GM23338 (cell line): ENCODE measurements around the gene NLGN1. TPM values are rescaled to one million over a fixed set of nuclear protein-coding genes. Genes with fewer than 3 reads are reported as not detected.
A peak's percentile ranks its signal among the peaks of the same experiment; 100 is the strongest.

Experiments used
- ATAC-seq: fragments of 200-7000 bp; cut with Tn5 transposase; 3 replicates; pipeline ENCODE4 v1.9.1; 2020
- DNase-seq: peaks from one replicate; pipeline ENCODE4 v3.0.0-alpha.2; 2015; ENCODE audit warnings: low spot score
- H2AFZ ChIP-seq: fragments of 200-600 bp; sonication (generic); 2 replicates; pipeline ENCODE4 v1.8.0; 2016; ENCODE audit warnings: antibody characterized with exemption, mild to moderate bottlenecking, moderate library complexity
- H3F3A ChIP-seq: fragments of 200-600 bp; sonication (generic); replicated peaks from 2 replicates; pipeline ENCODE4 v1.8.0; 2017; ENCODE audit warnings: antibody characterized with exemption, mixed run types, low read depth
- H3K27ac ChIP-seq: fragments of 200-600 bp; sonication (generic); 2 replicates; pipeline ENCODE4 v1.6.1; 2016; ENCODE audit warnings: low read depth
- H3K27me3 ChIP-seq: fragments of 200-600 bp; sonication (generic); 2 replicates; pipeline ENCODE4 v1.8.0; 2016; ENCODE audit warnings: mild to moderate bottlenecking, mixed run types, moderate library complexity; ENCODE audit not compliant: insufficient read depth
- H3K36me3 ChIP-seq: fragments of 200-600 bp; sonication (generic); 2 replicates; pipeline ENCODE4 v1.8.0; 2016; ENCODE audit warnings: mild to moderate bottlenecking; ENCODE audit not compliant: insufficient read depth
- H3K4me1 ChIP-seq: fragments of 200-600 bp; sonication (generic); 2 replicates; pipeline ENCODE4 v1.8.0; 2016; ENCODE audit warnings: mild to moderate bottlenecking, moderate library complexity; ENCODE audit not compliant: insufficient read depth
- H3K4me2 ChIP-seq: fragments of 200-600 bp; sonication (generic); 2 replicates; pipeline ENCODE4 v1.7.1; 2017; ENCODE audit warnings: mixed run types
- H3K4me3 ChIP-seq: fragments of 200-600 bp; sonication (generic); 2 replicates; pipeline ENCODE4 v1.6.1; 2016; ENCODE audit warnings: mixed run types
- H3K79me2 ChIP-seq: fragments of 200-600 bp; sonication (generic); replicated peaks from 2 replicates; pipeline ENCODE4 v1.8.0; 2017; ENCODE audit warnings: mild to moderate bottlenecking; ENCODE audit not compliant: insufficient read depth
- H3K9me2 ChIP-seq: fragments of 200-600 bp; sonication (generic); 2 replicates; pipeline ENCODE4 v1.8.0; 2017; ENCODE audit not compliant: insufficient read depth
- H4K20me1 ChIP-seq: fragments of 200-600 bp; sonication (generic); replicated peaks from 2 replicates; pipeline ENCODE4 v1.8.0; 2017; ENCODE audit warnings: mild to moderate bottlenecking; ENCODE audit not compliant: insufficient read depth
- H3K27ac Mint-ChIP-seq: 2 replicates; pipeline ENCODE4 v1.8.0; 2020; ENCODE audit warnings: inconsistent platforms, mild to moderate bottlenecking, moderate library complexity, mixed read lengths
- H3K27me3 Mint-ChIP-seq: 3 replicates; pipeline ENCODE4 v1.8.0; 2022; ENCODE audit warnings: low read depth, mild to moderate bottlenecking, moderate library complexity, mixed read lengths, inconsistent platforms; ENCODE audit not compliant: insufficient read depth, poor library complexity
- H3K36me3 Mint-ChIP-seq: 3 replicates; pipeline ENCODE4 v1.8.0; 2021; ENCODE audit warnings: low read depth, mild to moderate bottlenecking, inconsistent platforms, moderate library complexity, mixed read lengths
- H3K4me1 Mint-ChIP-seq: 3 replicates; pipeline ENCODE4 v1.8.0; 2020; ENCODE audit warnings: mild to moderate bottlenecking, inconsistent platforms, mixed read lengths
- H3K4me3 Mint-ChIP-seq: 3 replicates; pipeline ENCODE4 v1.8.0; 2021; ENCODE audit warnings: moderate library complexity, mild to moderate bottlenecking, inconsistent platforms, mixed read lengths
- H3K9me3 Mint-ChIP-seq: 3 replicates; pipeline ENCODE4 v1.8.0; 2020; ENCODE audit warnings: moderate library complexity, mild to moderate bottlenecking, inconsistent platforms, mixed read lengths
- CREB1 ChIP-seq: fragments of 250-450 bp; sonication (Bioruptor Pico); IDR thresholded peaks from 2 replicates; pipeline ENCODE4 v1.5.0; 2020; ENCODE audit warnings: low read depth, mild to moderate bottlenecking, moderate library complexity
- CTCF ChIP-seq, 2 experiments: fragments of 200-600 bp in 1 of 2; sonication (generic) in 1 of 2; conservative IDR thresholded peaks; 2 replicates each; pipeline versions ENCODE4 v1.5.1 to v1.6.1; 2016 to 2017; ENCODE audit warnings: antibody characterized with exemption in 2 of 2, low read depth in 2 of 2, mild to moderate bottlenecking in 2 of 2, moderate library complexity in 1 of 2
- ETS1 ChIP-seq: IDR thresholded peaks from 2 replicates; pipeline ENCODE4 v1.6.1; 2016; ENCODE audit warnings: antibody characterized with exemption
- EZH2 ChIP-seq: fragments of 200-600 bp; sonication (generic); IDR thresholded peaks from one replicate; pipeline ENCODE4 v1.8.0; 2017; ENCODE audit warnings: antibody characterized with exemption, mild to moderate bottlenecking, low read depth; ENCODE audit not compliant: unreplicated experiment
- EZH2phosphoT487 ChIP-seq: fragments of 200-600 bp; sonication (generic); IDR thresholded peaks from one replicate; pipeline ENCODE4 v1.8.1; 2018; ENCODE audit warnings: antibody characterized with exemption; ENCODE audit not compliant: unreplicated experiment
- JUNB ChIP-seq: IDR thresholded peaks from one replicate; pipeline ENCODE4 v1.6.1; 2016; ENCODE audit warnings: antibody characterized with exemption; ENCODE audit not compliant: unreplicated experiment
- NANOG ChIP-seq: IDR thresholded peaks from 2 replicates; pipeline ENCODE4 v1.6.1; 2016; ENCODE audit warnings: antibody characterized with exemption, borderline replicate concordance
- POLR2AphosphoS5 ChIP-seq: IDR thresholded peaks from 2 replicates; pipeline ENCODE4 v1.6.1; 2016; ENCODE audit warnings: antibody characterized with exemption, low read depth
- REST ChIP-seq: IDR thresholded peaks from one replicate; pipeline ENCODE4 v1.6.1; 2018; ENCODE audit warnings: antibody characterized with exemption; ENCODE audit not compliant: unreplicated experiment
- STAT1 ChIP-seq: IDR thresholded peaks from one replicate; pipeline ENCODE4 v1.6.1; 2016; ENCODE audit warnings: antibody characterized with exemption; ENCODE audit not compliant: unreplicated experiment
- ZNF114 ChIP-seq: fragments of 250-450 bp; sonication (Bioruptor Pico); IDR thresholded peaks from 2 replicates; pipeline ENCODE4 v1.5.0; 2020; ENCODE audit warnings: mild to moderate bottlenecking, moderate library complexity
- ZNF331 ChIP-seq: fragments of 250-450 bp; sonication (Bioruptor Pico); IDR thresholded peaks from 2 replicates; pipeline ENCODE4 v1.5.0; 2020; ENCODE audit warnings: low read depth, mild to moderate bottlenecking, moderate library complexity
- ZNF462 ChIP-seq: fragments of 250-450 bp; sonication (Bioruptor Pico); IDR thresholded peaks from 2 replicates; pipeline ENCODE4 v1.5.0; 2020; ENCODE audit warnings: mild to moderate bottlenecking, moderate library complexity
- polyA plus RNA-seq: library from polyadenylated mRNA; unstranded; fragments of >200 nt; fragmentation: Nextera tagmentation; extraction: Ambion mirVana; gene quantifications from 2 replicates; pipeline ENCODE4 v1.2.1, GENCODE V29; 2016
- total RNA-seq: library from RNA; depleted of rRNA; stranded (reverse); fragments of >200 nt; shearing (Covaris generic); gene quantifications from 2 replicates; pipeline ENCODE4 v1.2.3, GENCODE V29; 2014

NLGN1 gene
- total and polyA plus RNA-seq, 2 experiments from 2014 or later = 6.5 to 18.6 TPM

GRCh38 chr3:173889596-173889995 lies 492.1 kb downstream of the NLGN1 start:
- peak overlapping the region; percentile 31; the same call in 1 of the 2 replicates for H3K27ac Mint-ChIP-seq
- H3K36me3 ChIP-seq = no peaks in the 10 kb centered on the region
- no peak overlapping the region for H3K4me2 ChIP-seq
- no peak overlapping the region for H3K4me3 Mint-ChIP-seq
- no peaks in the 10 kb centered on the region for H3K36me3 Mint-ChIP-seq
- no peak overlapping the region for H3K27ac ChIP-seq
- no peaks in the 10 kb centered on the region for H3K27me3 ChIP-seq
- peaks cover 11% of the 10 kb centered on the region; the same call in 2 of the 3 replicates for H3K4me1 Mint-ChIP-seq
- no peaks in the 10 kb centered on the region for H4K20me1 ChIP-seq
- TF ChIP-seq ZNF331 (CRISPR knock-in tag) (no peak), NANOG (no peak), POLR2AphosphoS5 (no peak), STAT1 (no peak), ZNF114 (no peak), EZH2phosphoT487 (no peak), REST (no peak), CTCF (conservative IDR thresholded peaks at IDR 0.05; ENCODE audit: low read depth in 2 of 2) (no peak), JUNB (no peak), EZH2 (no peak), ETS1 (no peak), ZNF462 (CRISPR knock-in tag) (no peak), CREB1 (CRISPR knock-in tag) (no peak)
- no peaks in the 10 kb centered on the region for H3K9me3 Mint-ChIP-seq
- DNase-seq (no peak), ATAC-seq (no peak)
- H3K4me1 ChIP-seq = no peaks in the 10 kb centered on the region
- no peaks in the 10 kb centered on the region for H3K27me3 Mint-ChIP-seq
- no peaks in the 10 kb centered on the region for H3K79me2 ChIP-seq
- H3K4me3 ChIP-seq = no peak overlapping the region
- no peaks in the 10 kb centered on the region for H3K9me2 ChIP-seq
- H3F3A ChIP-seq = no peaks in the 10 kb centered on the region
- H2AFZ ChIP-seq = no peak overlapping the region
